ENCODE data around the gene CACNA2D1.

CACNA2D1 gene

GRCh38 chr7:82091126-82091684 is 352.4 kb downstream of the CACNA2D1 start:
- peak; percentile 55 for DNase-seq

GRCh38 chr7:82087099-82087498 is 356.5 kb downstream of the CACNA2D1 start:
- no peak for DNase-seq

- no peak for DNase-seq
Observed at GRCh38 chr7:82085116-82085515, 358.5 kb downstream of the CACNA2D1 start.

GRCh38 chr7:82081644-82082224 is 361.8 kb downstream of the CACNA2D1 start:
- DNase-seq: no peak

- no peak for DNase-seq
Observed at GRCh38 chr7:82080254-82080927, 363.2 kb downstream of the CACNA2D1 start.

GRCh38 chr7:82079527-82079926 is 364.1 kb downstream of the CACNA2D1 start:
- DNase-seq: no peak

- no peak for DNase-seq
Observed at GRCh38 chr7:82078807-82079206, 364.8 kb downstream of the CACNA2D1 start.

- DNase-seq: no peak
Observed at GRCh38 chr7:82071468-82071867, 372.1 kb downstream of the CACNA2D1 start.

GRCh38 chr7:82067628-82068264 is 375.8 kb downstream of the CACNA2D1 start:
- no peak for DNase-seq

- no peak for DNase-seq
Observed at GRCh38 chr7:82057476-82057875, 386.1 kb downstream of the CACNA2D1 start.

- no peak for DNase-seq
Observed at GRCh38 chr7:82056282-82056681, 387.3 kb downstream of the CACNA2D1 start.

GRCh38 chr7:82054544-82054943 is 389.0 kb downstream of the CACNA2D1 start:
- DNase-seq: no peak

- no peak for DNase-seq
Observed at GRCh38 chr7:82053453-82054032, 390.0 kb downstream of the CACNA2D1 start.

GRCh38 chr7:82051601-82052000 is 392.0 kb downstream of the CACNA2D1 start:
- peak; percentile 12 for DNase-seq

GRCh38 chr7:82050792-82051191 is 392.8 kb downstream of the CACNA2D1 start:
- DNase-seq: no peak

- DNase-seq: peak; percentile 24
Observed at GRCh38 chr7:82049891-82050533, 393.6 kb downstream of the CACNA2D1 start.

- no peak for DNase-seq
Observed at GRCh38 chr7:82049442-82049841, 394.1 kb downstream of the CACNA2D1 start.

GRCh38 chr7:82044497-82045080 is 399.0 kb downstream of the CACNA2D1 start:
- peak; percentile 70 for DNase-seq

GRCh38 chr7:82039621-82040020 is 404.0 kb downstream of the CACNA2D1 start:
- no peak for DNase-seq

- no peak for DNase-seq
Observed at GRCh38 chr7:82036146-82036886, 407.3 kb downstream of the CACNA2D1 start.

GRCh38 chr7:82035456-82035855 is 408.1 kb downstream of the CACNA2D1 start:
- DNase-seq: no peak

- no peak for DNase-seq
Observed at GRCh38 chr7:82032901-82033300, 410.7 kb downstream of the CACNA2D1 start.
